HG02798 (cell line): ENCODE data around the gene PHF19.
A peak's percentile ranks its signal among the peaks of the same experiment; 100 is the strongest.

Experiments used
- ATAC-seq: cut with Tn5 transposase; IDR thresholded peaks from one replicate; pipeline ENCODE4 v1.9.1; 2021; ENCODE audit warnings: mild to moderate bottlenecking; ENCODE audit not compliant: unreplicated experiment, poor library complexity

PHF19 gene

GRCh38 chr9:120876842-120877240 is at the start of gene PHF19:
TSS of gene PHF19 (minus strand) at chr9:120877188. CDS start at chr9:120874741, 2,447 bp downstream.
- no peak for ATAC-seq

GRCh38 chr9:120926397-120926928 is 49.5 kb upstream of the PHF19 start, which contains the start of gene TRAF1:
TSS of gene TRAF1 (minus strand) at chr9:120926796. CDS start at chr9:120926075, 721 bp downstream.
- peak; percentile 21 for ATAC-seq

GRCh38 chr9:120925535-120926396 is 48.8 kb upstream of the PHF19 start:
- peak; percentile 41 for ATAC-seq

GRCh38 chr9:120924698-120925534 is 47.9 kb upstream of the PHF19 start:
- no peak for ATAC-seq

DNA sequence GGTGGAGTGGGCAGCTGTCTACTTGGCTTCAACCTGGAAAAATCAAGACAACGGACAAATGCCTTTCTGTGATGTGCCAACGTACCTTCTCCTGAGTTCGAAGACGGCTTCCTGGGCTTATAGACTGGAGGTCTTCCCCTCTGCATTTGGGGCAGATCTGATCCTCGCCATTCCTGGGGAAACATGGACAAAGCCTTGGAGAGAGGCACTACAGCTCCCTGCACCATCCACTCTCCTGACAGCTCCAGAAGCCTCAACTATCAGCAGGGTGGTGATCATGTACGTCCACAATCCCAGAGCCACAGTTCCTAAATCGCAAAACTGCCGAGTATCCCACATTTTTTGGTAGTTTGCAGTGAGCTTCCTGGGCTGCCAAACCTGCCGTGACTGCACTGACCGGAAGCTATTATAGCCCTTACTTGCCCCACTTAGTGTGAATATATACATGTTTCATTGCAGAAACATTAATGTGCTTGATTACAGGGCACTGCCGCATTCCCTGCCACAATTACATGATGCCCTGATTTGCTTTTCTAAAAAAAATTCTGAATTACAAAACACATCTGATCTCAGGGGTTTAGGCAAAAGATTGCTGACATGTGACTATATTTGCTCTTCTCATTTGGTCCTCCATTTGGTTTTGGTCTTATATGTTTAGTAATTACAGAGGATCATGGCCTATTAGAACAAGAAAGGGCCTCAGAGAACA is 46.8 kb upstream of the PHF19 start:
- no peak for ATAC-seq

DNA sequence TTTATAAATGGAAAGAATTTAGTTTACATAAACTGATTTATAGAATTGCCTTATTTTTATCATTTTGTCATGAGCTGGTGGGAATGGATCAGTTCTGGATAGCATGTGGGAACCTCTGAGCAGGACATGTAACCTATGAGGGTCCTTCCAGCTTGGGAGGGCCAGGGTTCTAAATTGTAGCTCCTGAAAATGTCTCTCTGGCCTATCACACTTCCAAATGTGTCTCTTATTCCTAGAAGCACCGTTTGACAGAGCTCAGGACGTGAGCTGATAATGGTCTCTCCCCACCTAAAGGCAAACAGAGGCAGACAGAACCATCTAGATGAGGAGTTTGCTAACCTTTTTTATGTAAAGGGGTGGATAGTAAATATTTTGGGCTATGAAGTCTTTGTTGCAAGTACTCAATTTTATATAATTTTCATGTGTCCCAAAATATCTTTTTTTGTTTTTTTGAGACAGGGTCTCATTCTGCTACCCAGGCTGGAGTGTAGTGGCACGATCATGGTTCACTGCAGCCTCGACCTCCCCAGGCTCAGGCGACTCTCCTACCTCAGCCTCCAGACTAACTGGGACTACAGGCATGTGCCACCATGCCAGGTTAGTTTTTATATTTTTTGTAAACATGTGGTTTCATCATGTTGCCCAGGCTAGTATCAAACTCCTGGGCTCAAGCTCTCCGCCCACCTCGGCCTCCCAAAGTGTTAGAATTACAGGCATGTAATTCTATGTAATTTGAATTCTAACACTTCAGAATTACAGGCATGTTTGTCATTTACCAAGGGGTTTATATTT is 45.6 kb upstream of the PHF19 start:
- ATAC-seq = no peak

- no peak for ATAC-seq
These were observed 44.7 kb upstream of the PHF19 start for GRCh38 chr9:120921661-120922181.

DNA sequence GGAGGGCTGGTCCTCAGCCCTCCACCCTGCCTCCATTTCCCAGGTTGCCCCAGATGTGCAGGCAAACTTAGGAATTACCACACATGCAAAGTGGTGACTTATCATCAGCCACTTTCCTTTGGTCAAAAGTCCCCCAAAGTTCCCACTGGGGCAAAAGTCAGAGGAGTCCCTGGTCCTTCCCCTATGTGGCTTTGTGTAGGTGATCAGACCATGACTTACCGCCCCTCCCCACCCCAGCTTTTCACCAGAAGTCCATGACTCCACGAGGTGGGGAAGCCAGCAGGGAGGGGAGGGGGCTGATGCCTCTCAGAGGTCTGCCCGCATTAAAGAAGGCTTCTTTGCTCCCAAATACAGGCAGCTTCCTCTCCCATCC is 43.8 kb upstream of the PHF19 start:
- ATAC-seq = peak; percentile 26

DNA sequence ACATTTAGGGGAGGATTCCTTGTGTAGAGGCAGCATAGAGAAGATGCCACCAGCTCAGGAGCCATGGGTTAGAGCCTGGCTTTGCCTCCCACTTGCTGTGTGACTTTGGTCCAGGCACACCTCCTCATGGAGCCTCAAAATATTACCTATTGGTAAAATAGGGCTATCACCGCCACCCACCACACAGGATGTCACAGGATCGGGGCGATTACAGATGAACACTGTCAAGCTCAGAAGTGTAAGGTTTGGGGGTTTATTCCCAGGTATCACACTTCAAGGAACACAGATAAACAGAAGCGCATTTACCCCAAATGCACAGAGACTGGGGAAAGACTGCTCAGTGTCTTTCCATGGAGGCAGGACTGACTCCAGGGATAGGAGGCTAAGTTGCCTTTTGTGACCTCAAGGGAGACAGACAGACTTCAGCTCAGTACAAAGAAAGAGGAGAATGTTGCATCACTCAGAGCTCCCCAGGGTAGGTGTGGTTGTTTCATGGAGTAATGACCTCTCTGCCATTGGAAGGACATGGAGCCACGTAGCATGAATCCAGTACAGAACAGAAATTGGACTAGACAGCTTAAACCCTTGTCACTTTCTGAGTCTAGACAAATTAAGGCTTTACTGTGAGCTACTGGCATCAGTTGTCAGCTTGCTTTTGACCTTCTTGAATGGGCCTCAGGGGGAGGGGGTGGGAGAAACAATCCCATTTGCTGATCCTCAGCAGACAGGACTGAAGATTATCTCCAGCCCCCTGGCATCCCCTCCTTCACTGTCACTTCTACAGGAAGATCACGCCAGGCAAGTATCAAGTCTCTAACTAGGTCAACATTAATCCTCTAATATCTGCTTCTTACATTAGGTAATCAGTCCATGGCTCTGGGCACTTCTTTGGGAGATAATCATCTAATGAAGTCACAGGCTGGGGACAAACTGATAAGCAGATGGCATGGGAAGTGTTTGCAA is 43.1 kb upstream of the PHF19 start:
- ATAC-seq = no peak

DNA sequence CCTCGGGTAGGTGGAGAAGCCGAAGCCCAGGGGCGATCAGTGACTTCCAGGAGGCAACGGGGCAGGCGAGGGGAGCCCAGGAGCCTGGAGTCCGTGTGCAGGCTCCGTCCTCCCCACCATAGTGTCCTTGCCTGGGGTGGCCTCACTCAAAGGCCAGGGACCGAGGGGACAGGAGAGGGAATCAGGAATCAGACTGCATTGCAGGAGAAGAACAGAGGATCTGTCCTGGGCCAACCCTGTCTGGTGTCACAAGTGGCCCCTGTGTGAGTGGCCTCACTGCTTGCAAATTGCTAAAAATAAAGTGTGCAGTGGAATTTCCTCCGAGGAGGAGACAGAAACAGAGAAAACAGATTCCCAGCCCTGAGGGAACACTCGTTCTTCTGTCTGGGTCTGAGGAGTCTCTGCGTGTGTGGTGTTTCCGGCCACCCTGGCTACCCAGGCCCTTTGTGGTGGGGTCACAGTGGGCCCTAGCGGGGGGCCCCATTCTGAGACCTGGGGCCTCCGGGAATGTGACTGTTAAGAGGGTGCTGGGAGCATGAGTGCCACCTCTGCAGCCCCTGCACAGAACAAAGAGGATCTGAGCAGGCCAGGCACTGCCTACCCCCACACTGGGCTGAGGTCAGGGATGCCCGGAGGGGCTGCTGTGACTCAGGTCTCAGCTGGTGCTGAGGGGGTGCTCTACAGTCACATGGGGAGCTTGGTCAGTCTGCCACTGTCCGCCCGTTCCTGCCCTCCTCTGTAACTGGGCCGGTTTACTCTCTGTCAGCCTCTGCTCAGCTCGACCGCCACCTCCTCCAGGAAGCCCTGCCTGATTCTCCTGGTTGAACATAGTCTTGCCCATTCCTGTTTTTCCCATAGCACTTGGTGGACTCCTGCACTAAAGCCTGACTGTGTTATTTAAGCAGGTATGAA is 42.2 kb upstream of the PHF19 start:
- no peak for ATAC-seq

- no peak for ATAC-seq
These were observed 41.2 kb upstream of the PHF19 start for GRCh38 chr9:120917929-120918762.

GRCh38 chr9:120916991-120917880 is 40.2 kb upstream of the PHF19 start:
- ATAC-seq = no peak

GRCh38 chr9:120916588-120916987 is 39.6 kb upstream of the PHF19 start:
- no peak for ATAC-seq

DNA sequence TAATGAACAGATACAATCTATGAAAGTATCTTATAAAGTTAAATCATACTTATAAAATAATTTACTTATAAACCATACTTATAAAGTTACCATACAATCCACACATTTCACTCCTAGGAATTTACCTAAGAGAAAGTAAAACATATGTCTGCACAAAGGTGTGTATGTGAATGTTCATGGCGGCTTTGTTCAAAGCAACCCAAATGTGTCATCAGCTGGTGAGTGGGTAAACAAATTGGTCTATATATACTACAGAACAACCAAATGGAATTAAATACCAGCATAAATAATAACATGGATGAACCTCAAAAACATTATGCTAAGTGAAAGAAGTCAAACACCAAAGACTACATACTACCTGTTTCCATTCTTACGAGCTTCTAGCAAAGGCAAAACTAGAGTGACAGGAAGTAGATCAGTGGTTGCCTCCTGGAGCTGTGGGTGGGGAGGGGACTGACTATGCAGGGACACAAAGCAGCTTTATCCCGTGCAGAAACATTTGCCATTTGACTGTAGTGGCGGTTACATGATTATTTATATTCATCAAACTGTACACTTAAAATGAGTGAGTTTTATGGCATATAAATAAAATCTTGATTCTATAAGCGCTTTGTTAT is 39.0 kb upstream of the PHF19 start:
- no peak for ATAC-seq

DNA sequence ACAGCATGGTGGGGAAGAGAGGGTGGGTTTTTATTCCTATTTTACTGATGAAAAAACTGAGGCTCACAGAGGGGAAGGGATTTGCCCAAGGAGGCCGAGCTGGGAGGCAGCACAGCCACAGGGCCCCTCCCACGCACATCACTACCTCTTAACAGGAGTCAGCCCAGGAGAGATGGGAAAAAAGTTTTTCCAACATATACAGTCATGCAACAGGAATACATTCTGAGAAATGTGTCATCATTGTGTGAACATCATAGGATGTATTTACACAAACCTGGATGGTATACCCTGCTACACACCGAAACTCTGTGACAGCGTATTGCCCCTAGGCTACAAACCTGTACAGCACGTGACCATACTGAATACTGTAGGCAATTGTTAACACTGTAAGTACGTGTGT is 38.0 kb upstream of the PHF19 start:
- ATAC-seq = no peak
